ENCODE results near the gene TWIST2. TPM values are rescaled to one million over a fixed set of nuclear protein-coding genes. Genes with fewer than 3 reads are reported as not detected.

The TWIST2 gene
- polyA plus RNA-seq, 1 donor from 2014 or later, result not detected

GRCh38 chr2:238875101-238875470 is 27.2 kb downstream of the TWIST2 start:
- Histone ChIP-seq H3K9me2 (ENCODE audit: insufficient read depth, low read length) (no peaks in the 10 kb centered on the region), H3K4me3 (ENCODE audit: low read length) (no peak overlapping the region), H3K9ac (ENCODE audit: low read length) (no peak overlapping the region), H3K27ac (ENCODE audit: low read length) (no peak overlapping the region), H2AFZ (ENCODE audit: low read depth, low read length) (no peak overlapping the region), H3K79me2 (replicated peaks; ENCODE audit: insufficient read depth, low read length) (no peaks in the 10 kb centered on the region), H3K4me2 (ENCODE audit: low read length) (no peak overlapping the region), H3K27me3 (ENCODE audit: insufficient read depth, low read depth, low read length) (no peaks in the 10 kb centered on the region), H3K9me3 (ENCODE audit: low read length) (no peaks in the 10 kb centered on the region), H3K36me3 (ENCODE audit: insufficient read depth, low read length) (no peaks in the 10 kb centered on the region), H3F3A (ENCODE audit: insufficient read depth, low read length, poor library complexity, severe bottlenecking) (no peaks in the 10 kb centered on the region), H4K20me1 (ENCODE audit: insufficient read depth) (no peaks in the 10 kb centered on the region)
- no peak for TF ChIP-seq EP300 (conservative IDR thresholded peaks at IDR 0.05; ENCODE audit: poor library complexity, severe bottlenecking)
- TF ChIP-seq RAD21 (conservative IDR thresholded peaks at IDR 0.05), result no peak
- TF ChIP-seq MXI1 (conservative IDR thresholded peaks at IDR 0.05; ENCODE audit: poor library complexity, severe bottlenecking), result no peak
- no peak for TF ChIP-seq REST (IDR thresholded peaks at IDR 0.05; ENCODE audit: borderline replicate concordance)
- TF ChIP-seq SMC3 (conservative IDR thresholded peaks at IDR 0.05; ENCODE audit: poor library complexity), result no peak
- TF ChIP-seq EZH2 (IDR thresholded peaks at IDR 0.05; ENCODE audit: borderline replicate concordance, insufficient read depth, low read length, poor library complexity, severe bottlenecking), result no peak
- no peak for TF ChIP-seq POLR2AphosphoS5 (IDR thresholded peaks at IDR 0.05)
- no peak for TF ChIP-seq CTCF (IDR thresholded peaks at IDR 0.05; ENCODE audit: poor library complexity, severe bottlenecking)
- TF ChIP-seq TAF1 (IDR thresholded peaks at IDR 0.05; ENCODE audit: low read depth), result no peak

GRCh38 chr2:238875471-238876231 is 27.8 kb downstream of the TWIST2 start:
- H3F3A ChIP-seq (ENCODE audit: insufficient read depth, low read length, poor library complexity, severe bottlenecking), result no peaks in the 10 kb centered on the region
- no peak overlapping the region for H2AFZ ChIP-seq (ENCODE audit: low read depth, low read length)
- TF ChIP-seq EZH2 (IDR thresholded peaks at IDR 0.05; ENCODE audit: borderline replicate concordance, insufficient read depth, low read length, poor library complexity, severe bottlenecking), result no peak
- no peak for TF ChIP-seq SMC3 (conservative IDR thresholded peaks at IDR 0.05; ENCODE audit: poor library complexity)
- TF ChIP-seq TAF1 (IDR thresholded peaks at IDR 0.05; ENCODE audit: low read depth), result no peak
- TF ChIP-seq EP300 (conservative IDR thresholded peaks at IDR 0.05; ENCODE audit: poor library complexity, severe bottlenecking), result no peak
- TF ChIP-seq POLR2AphosphoS5 (IDR thresholded peaks at IDR 0.05), result no peak
- TF ChIP-seq REST (IDR thresholded peaks at IDR 0.05; ENCODE audit: borderline replicate concordance), result no peak
- no peak for TF ChIP-seq RAD21 (conservative IDR thresholded peaks at IDR 0.05)
- no peak for TF ChIP-seq MXI1 (conservative IDR thresholded peaks at IDR 0.05; ENCODE audit: poor library complexity, severe bottlenecking)
- TF ChIP-seq CTCF (IDR thresholded peaks at IDR 0.05; ENCODE audit: poor library complexity, severe bottlenecking), result no peak
- H3K9me2 ChIP-seq (ENCODE audit: insufficient read depth, low read length), result no peaks in the 10 kb centered on the region
- H3K4me3 ChIP-seq (ENCODE audit: low read length), result no peak overlapping the region
- no peaks in the 10 kb centered on the region for H3K9me3 ChIP-seq (ENCODE audit: low read length)
- no peak overlapping the region for H3K27ac ChIP-seq (ENCODE audit: low read length)
- no peaks in the 10 kb centered on the region for H3K27me3 ChIP-seq (ENCODE audit: insufficient read depth, low read depth, low read length)
- no peaks in the 10 kb centered on the region for H4K20me1 ChIP-seq (ENCODE audit: insufficient read depth)
- H3K4me2 ChIP-seq (ENCODE audit: low read length), result no peak overlapping the region
- H3K9ac ChIP-seq (ENCODE audit: low read length), result no peak overlapping the region
- H3K36me3 ChIP-seq (ENCODE audit: insufficient read depth, low read length), result no peaks in the 10 kb centered on the region
- H3K79me2 ChIP-seq (replicated peaks; ENCODE audit: insufficient read depth, low read length), result no peaks in the 10 kb centered on the region

Measured in neural cell (in vitro differentiated cells).